ENCODE measurements around the gene ALK. TPM values are rescaled to one million over a fixed set of nuclear protein-coding genes. Genes with fewer than 3 reads are reported as not detected.

The ALK gene
- total RNA-seq, 4 donors from 2014 or later = 0.32 to 0.42 TPM; not detected in 2

GRCh38 chr2:29644949-29645348 is 276.4 kb downstream of the ALK start:
- Histone ChIP-seq H3K36me3 (no peaks in the 10 kb centered on the region), H3K27ac (no peak overlapping the region), H3K4me1 (no peaks in the 10 kb centered on the region), H3K9me3 (peaks cover 14% of the 10 kb centered on the region), H3K27me3 (no peaks in the 10 kb centered on the region), H3K4me3 (no peak overlapping the region)
- 79% methylated on average over 1 of the region's 1 CpG for WGBS
- TF ChIP-seq, protein P1, sequence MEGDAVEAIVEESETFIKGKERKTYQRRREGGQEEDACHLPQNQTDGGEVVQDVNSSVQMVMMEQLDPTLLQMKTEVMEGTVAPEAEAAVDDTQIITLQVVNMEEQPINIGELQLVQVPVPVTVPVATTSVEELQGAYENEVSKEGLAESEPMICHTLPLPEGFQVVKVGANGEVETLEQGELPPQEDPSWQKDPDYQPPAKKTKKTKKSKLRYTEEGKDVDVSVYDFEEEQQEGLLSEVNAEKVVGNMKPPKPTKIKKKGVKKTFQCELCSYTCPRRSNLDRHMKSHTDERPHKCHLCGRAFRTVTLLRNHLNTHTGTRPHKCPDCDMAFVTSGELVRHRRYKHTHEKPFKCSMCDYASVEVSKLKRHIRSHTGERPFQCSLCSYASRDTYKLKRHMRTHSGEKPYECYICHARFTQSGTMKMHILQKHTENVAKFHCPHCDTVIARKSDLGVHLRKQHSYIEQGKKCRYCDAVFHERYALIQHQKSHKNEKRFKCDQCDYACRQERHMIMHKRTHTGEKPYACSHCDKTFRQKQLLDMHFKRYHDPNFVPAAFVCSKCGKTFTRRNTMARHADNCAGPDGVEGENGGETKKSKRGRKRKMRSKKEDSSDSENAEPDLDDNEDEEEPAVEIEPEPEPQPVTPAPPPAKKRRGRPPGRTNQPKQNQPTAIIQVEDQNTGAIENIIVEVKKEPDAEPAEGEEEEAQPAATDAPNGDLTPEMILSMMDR (IDR thresholded peaks at IDR 0.05) = no peak
- TF ChIP-seq POLR2A (IDR thresholded peaks at IDR 0.05) (no peak), POLR2AphosphoS5 (IDR thresholded peaks at IDR 0.05) (no peak), EP300 (IDR thresholded peaks at IDR 0.05) (no peak)
- DNase-seq (ENCODE audit: low spot score in 2 of 2) = no peak

DNA sequence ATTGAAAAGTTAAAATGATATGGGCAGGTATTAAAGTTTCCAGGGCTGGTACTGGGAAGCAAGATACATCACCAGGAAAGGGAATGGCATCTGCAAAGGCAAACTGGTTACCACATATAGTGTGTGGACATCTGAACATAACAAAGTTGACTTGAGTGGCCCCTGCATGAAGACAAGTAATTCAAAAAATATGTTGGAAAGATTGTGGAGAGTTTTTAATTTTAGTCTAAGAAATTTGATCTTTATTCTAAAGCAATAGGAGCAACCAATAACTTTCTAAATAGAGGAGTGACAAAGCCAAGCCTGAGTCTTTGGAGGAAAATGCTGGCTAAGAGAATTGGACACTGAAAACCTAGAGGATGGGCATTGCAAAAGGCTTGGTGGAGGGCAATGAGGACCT is 278.2 kb downstream of the ALK start:
- H3K4me1 ChIP-seq = no peaks in the 10 kb centered on the region
- no peak overlapping the region for H3K4me3 ChIP-seq
- TF ChIP-seq POLR2A (IDR thresholded peaks at IDR 0.05) (no peak), EP300 (IDR thresholded peaks at IDR 0.05) (no peak), POLR2AphosphoS5 (IDR thresholded peaks at IDR 0.05) (no peak)
- TF ChIP-seq, protein P1 (IDR thresholded peaks at IDR 0.05) = no peak
- DNase-seq (ENCODE audit: low spot score in 2 of 2) = no peak
- H3K9me3 ChIP-seq = peaks cover under 1% of the 10 kb centered on the region
- H3K36me3 ChIP-seq = no peaks in the 10 kb centered on the region
- H3K27ac ChIP-seq = no peak overlapping the region
- no peaks in the 10 kb centered on the region for H3K27me3 ChIP-seq

- WGBS = 63% methylated on average over 5 of the region's 5 CpGs
- H3K4me3 ChIP-seq = no peak overlapping the region
- H3K9me3 ChIP-seq = no peaks in the 10 kb centered on the region
- H3K36me3 ChIP-seq = no peaks in the 10 kb centered on the region
- no peaks in the 10 kb centered on the region for H3K27me3 ChIP-seq
- no peak for DNase-seq (ENCODE audit: low spot score in 2 of 2)
- H3K27ac ChIP-seq = no peak overlapping the region
- H3K4me1 ChIP-seq = no peaks in the 10 kb centered on the region
- TF ChIP-seq, protein P1 (IDR thresholded peaks at IDR 0.05) = no peak
- TF ChIP-seq POLR2A (IDR thresholded peaks at IDR 0.05) (no peak), POLR2AphosphoS5 (IDR thresholded peaks at IDR 0.05) (no peak), EP300 (IDR thresholded peaks at IDR 0.05) (no peak)
Observed at GRCh38 chr2:29640360-29640759, 281.0 kb downstream of the ALK start.

- no peak for DNase-seq (ENCODE audit: low spot score in 2 of 2)
- no peaks in the 10 kb centered on the region for H3K27me3 ChIP-seq
- WGBS = 81% methylated on average over 2 of the region's 2 CpGs
- no peak for TF ChIP-seq POLR2AphosphoS5 (IDR thresholded peaks at IDR 0.05)
- TF ChIP-seq EP300 (IDR thresholded peaks at IDR 0.05) = no peak
- no peak for TF ChIP-seq POLR2A (IDR thresholded peaks at IDR 0.05)
- H3K36me3 ChIP-seq = no peaks in the 10 kb centered on the region
- H3K4me3 ChIP-seq = no peak overlapping the region
- no peak overlapping the region for H3K27ac ChIP-seq
- H3K4me1 ChIP-seq = no peaks in the 10 kb centered on the region
- no peaks in the 10 kb centered on the region for H3K9me3 ChIP-seq
Observed at GRCh38 chr2:29638641-29639040, 282.7 kb downstream of the ALK start.

DNA sequence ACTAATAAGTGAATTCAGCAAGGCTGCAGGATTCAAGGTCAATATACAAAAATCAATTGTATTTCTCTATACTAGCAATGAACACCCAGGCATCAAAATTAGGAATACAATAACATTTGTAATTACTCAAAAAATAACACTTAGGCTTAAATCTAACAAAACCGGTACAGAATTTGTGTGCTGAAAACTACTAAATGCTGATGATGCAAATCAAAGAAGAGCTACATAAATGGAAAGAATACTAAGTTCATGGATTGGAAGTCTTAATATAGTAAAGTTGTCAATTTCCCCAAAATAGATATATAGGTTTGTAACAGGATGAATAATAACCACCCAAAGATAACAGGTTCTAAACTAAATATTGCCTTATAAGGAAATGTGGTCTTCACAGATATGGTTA is 286.5 kb downstream of the ALK start:
- no peaks in the 10 kb centered on the region for H3K4me1 ChIP-seq
- H3K27ac ChIP-seq = no peak overlapping the region
- H3K9me3 ChIP-seq = no peaks in the 10 kb centered on the region
- H3K4me3 ChIP-seq = no peak overlapping the region
- H3K27me3 ChIP-seq = peaks cover 4% of the 10 kb centered on the region
- no peak for TF ChIP-seq POLR2AphosphoS5 (IDR thresholded peaks at IDR 0.05)
- TF ChIP-seq, protein P1 (IDR thresholded peaks at IDR 0.05) = no peak
- TF ChIP-seq EP300 (IDR thresholded peaks at IDR 0.05) = no peak
- no peak for TF ChIP-seq POLR2A (IDR thresholded peaks at IDR 0.05)
- WGBS = 91% methylated on average over 1 of the region's 1 CpG
- H3K36me3 ChIP-seq = no peaks in the 10 kb centered on the region
- no peak for DNase-seq (ENCODE audit: low spot score in 2 of 2)

GRCh38 chr2:29632018-29632417 is 289.4 kb downstream of the ALK start:
- Histone ChIP-seq H3K27me3 (peaks cover 4% of the 10 kb centered on the region), H3K4me3 (no peak overlapping the region), H3K4me1 (no peaks in the 10 kb centered on the region), H3K36me3 (no peaks in the 10 kb centered on the region), H3K9me3 (no peaks in the 10 kb centered on the region), H3K27ac (no peak overlapping the region)
- 83% methylated on average over 2 of the region's 2 CpGs for WGBS
- TF ChIP-seq POLR2AphosphoS5 (IDR thresholded peaks at IDR 0.05) (no peak), EP300 (IDR thresholded peaks at IDR 0.05) (no peak), POLR2A (IDR thresholded peaks at IDR 0.05) (no peak)
- TF ChIP-seq, protein P1 (IDR thresholded peaks at IDR 0.05) = no peak
- DNase-seq (ENCODE audit: low spot score in 2 of 2) = no peak
